Ovary (tissue), 3 donors: ENCODE data around the gene SUMO4.

Experiments used
- CTCF ChIP-seq, 3 donors: fragments of 450-650 bp in 2 of 3; fragments of 200-600 bp in 1 of 3; IDR thresholded peaks; one replicate each; pipeline versions ENCODE4 v1.5.1 to v1.8.0; 2016 to 2022; ENCODE audit warnings: antibody characterized with exemption in 3 of 3, mild to moderate bottlenecking in 1 of 3
- EP300 ChIP-seq: sonication (generic); formaldehyde crosslinking; IDR thresholded peaks from one replicate; pipeline ENCODE4 v1.6.1; 2017; ENCODE audit warnings: antibody characterized with exemption
- POLR2A ChIP-seq: fragments of 450-650 bp; IDR thresholded peaks from one replicate; pipeline ENCODE4 v1.6.1; 2017; ENCODE audit warnings: antibody characterized with exemption, mild to moderate bottlenecking, moderate library complexity
- donor health status: DM: no; HTN: no; CAD: no.

DNA sequence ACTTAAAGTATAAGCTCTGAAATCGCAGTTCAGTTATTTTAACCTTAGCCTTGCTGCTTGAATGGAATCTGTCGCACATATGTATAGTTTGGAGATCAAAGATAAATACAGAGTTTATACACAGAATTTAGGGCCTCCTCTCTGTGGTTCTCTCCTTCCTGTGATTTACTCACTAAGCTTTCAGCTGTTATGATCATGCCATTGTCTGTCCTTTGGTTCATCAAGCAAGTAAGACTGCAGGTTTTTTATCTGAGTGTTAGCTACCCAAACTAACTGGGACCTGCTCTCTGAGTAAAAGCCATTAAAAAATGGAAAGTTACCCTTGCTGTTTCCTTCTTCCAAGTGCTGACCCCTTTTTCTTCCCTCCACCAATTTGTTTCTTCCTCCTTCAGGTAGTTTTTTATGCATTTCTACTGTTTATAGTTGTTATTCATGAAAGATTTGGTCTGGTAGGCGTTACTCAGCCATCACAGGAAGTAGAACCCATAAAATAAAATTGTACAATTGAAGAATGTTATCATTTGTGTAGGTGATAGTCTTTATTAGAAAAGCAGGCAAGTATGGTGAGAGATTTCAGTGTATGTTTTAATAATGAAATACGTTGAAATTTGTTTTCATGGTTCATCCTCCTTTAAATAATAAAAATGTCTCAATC lies 33.7 kb upstream of the SUMO4 start:
- TF ChIP-seq CTCF (IDR thresholded peaks at IDR 0.05) (no peak), POLR2A (no peak), EP300 (no peak)
